Measurements from ENCODE around the gene PHRF1.

DNA sequence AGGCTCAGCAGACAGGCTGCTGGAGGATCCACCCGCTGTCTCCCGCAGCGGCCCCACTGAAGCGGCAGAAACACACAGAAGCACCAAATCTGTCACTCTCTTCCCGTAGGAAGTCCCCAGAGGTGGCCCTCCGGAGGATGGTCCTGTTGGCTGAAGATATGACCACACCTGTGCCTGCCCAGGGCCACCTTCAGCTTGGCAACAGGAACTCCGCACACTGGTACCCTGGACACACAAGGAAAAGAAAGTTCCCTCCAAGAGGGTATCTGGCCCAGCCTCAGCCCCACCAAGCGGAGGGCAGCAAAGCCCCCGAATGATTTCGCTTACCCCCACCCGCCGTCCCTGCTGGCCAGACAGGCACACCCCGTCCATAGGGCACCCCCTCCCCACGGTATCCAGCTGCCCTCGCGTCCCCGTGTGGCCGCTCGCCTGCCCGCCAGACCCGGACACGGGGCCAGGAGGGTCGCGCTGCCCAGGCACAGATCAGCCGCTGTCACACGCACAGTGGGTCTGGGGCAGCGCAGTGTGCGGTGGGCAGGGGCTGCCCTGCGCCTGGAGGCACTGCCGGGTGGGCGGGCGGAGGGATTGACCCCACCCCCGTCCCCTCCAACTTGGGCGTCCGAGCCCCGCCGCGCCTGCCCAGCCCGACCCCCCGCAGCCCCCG, 8.5 kb upstream of the PHRF1 start:
- TF ChIP-seq, protein P1, sequence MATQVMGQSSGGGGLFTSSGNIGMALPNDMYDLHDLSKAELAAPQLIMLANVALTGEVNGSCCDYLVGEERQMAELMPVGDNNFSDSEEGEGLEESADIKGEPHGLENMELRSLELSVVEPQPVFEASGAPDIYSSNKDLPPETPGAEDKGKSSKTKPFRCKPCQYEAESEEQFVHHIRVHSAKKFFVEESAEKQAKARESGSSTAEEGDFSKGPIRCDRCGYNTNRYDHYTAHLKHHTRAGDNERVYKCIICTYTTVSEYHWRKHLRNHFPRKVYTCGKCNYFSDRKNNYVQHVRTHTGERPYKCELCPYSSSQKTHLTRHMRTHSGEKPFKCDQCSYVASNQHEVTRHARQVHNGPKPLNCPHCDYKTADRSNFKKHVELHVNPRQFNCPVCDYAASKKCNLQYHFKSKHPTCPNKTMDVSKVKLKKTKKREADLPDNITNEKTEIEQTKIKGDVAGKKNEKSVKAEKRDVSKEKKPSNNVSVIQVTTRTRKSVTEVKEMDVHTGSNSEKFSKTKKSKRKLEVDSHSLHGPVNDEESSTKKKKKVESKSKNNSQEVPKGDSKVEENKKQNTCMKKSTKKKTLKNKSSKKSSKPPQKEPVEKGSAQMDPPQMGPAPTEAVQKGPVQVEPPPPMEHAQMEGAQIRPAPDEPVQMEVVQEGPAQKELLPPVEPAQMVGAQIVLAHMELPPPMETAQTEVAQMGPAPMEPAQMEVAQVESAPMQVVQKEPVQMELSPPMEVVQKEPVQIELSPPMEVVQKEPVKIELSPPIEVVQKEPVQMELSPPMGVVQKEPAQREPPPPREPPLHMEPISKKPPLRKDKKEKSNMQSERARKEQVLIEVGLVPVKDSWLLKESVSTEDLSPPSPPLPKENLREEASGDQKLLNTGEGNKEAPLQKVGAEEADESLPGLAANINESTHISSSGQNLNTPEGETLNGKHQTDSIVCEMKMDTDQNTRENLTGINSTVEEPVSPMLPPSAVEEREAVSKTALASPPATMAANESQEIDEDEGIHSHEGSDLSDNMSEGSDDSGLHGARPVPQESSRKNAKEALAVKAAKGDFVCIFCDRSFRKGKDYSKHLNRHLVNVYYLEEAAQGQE (IDR thresholded peaks at IDR 0.05) = no peak
- TF ChIP-seq, protein P2, sequence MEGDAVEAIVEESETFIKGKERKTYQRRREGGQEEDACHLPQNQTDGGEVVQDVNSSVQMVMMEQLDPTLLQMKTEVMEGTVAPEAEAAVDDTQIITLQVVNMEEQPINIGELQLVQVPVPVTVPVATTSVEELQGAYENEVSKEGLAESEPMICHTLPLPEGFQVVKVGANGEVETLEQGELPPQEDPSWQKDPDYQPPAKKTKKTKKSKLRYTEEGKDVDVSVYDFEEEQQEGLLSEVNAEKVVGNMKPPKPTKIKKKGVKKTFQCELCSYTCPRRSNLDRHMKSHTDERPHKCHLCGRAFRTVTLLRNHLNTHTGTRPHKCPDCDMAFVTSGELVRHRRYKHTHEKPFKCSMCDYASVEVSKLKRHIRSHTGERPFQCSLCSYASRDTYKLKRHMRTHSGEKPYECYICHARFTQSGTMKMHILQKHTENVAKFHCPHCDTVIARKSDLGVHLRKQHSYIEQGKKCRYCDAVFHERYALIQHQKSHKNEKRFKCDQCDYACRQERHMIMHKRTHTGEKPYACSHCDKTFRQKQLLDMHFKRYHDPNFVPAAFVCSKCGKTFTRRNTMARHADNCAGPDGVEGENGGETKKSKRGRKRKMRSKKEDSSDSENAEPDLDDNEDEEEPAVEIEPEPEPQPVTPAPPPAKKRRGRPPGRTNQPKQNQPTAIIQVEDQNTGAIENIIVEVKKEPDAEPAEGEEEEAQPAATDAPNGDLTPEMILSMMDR (IDR thresholded peaks at IDR 0.05; ENCODE audit: low read depth, low read length, missing input control) = no peak
- no peak for TF ChIP-seq RXRA (IDR thresholded peaks at IDR 0.05)
